H1 (cell line): ENCODE data around the gene CXCL3. TPM values are rescaled to one million over a fixed set of nuclear protein-coding genes. Genes with fewer than 3 reads are reported as not detected.

Source experiments
- CTCF ChIA-PET: fragments of 300-600 bp; sonication (Branson Sonifier 250); formaldehyde crosslinking; loops from one replicate; lab custom pipeline; 2021; ENCODE audit not compliant: partially characterized antibody; lab: Charles Lee
- POLR2A ChIA-PET: fragments of 300-600 bp; sonication (Branson Sonifier 250); formaldehyde crosslinking; loops from one replicate; lab custom pipeline; 2021; ENCODE audit warnings: inconsistent platforms; ENCODE audit not compliant: partially characterized antibody; lab: Charles Lee
- DNase-seq, 2 experiments: peaks; one replicate each; pipeline versions ENCODE4 v3.0.0 to v3.0.0-alpha.2; 2010 to 2022; ENCODE audit warnings: low spot score in 2 of 2, low read depth in 1 of 2, mixed read lengths in 1 of 2
- FAIRE-seq: peaks from 2 replicates; lab custom pipeline; 2011; peaks lifted over from hg19 to GRCh38; lab: Jason Lieb, UNC
- H2AFZ ChIP-seq: 2 replicates; pipeline ENCODE4 v1.8.1; 2012; ENCODE audit warnings: low read length, inconsistent platforms
- H2AK5ac ChIP-seq: 2 replicates; pipeline ENCODE4 v1.6.1; 2013; ENCODE audit warnings: low read depth, low read length
- H2BK120ac ChIP-seq: replicated peaks from 2 replicates; pipeline ENCODE3; 2013; ENCODE audit warnings: low read depth, low read length, inconsistent platforms
- H2BK12ac ChIP-seq: 2 replicates; pipeline ENCODE4 v1.6.1; 2013; ENCODE audit warnings: low read depth, low read length
- H2BK15ac ChIP-seq: 2 replicates; pipeline ENCODE4 v1.6.1; 2013; ENCODE audit warnings: low read length
- H2BK20ac ChIP-seq: 2 replicates; pipeline ENCODE4 v1.6.1; 2013; ENCODE audit warnings: low read length
- H2BK5ac ChIP-seq: 2 replicates; pipeline ENCODE4 v1.6.1; 2013; ENCODE audit warnings: low read depth, low read length
- H3K14ac ChIP-seq: 2 replicates; pipeline ENCODE4 v1.6.1; 2013; ENCODE audit warnings: inconsistent platforms; ENCODE audit not compliant: insufficient read length
- H3K18ac ChIP-seq: 2 replicates; pipeline ENCODE4 v1.6.1; 2013; ENCODE audit warnings: low read length; ENCODE audit errors: extremely low read depth
- H3K23ac ChIP-seq: 2 replicates; pipeline ENCODE4 v1.6.1; 2013; ENCODE audit warnings: inconsistent platforms; ENCODE audit not compliant: insufficient read length
- H3K23me2 ChIP-seq: 2 replicates; pipeline ENCODE4 v1.6.1; 2013; ENCODE audit warnings: low read depth, low read length
- H3K27ac ChIP-seq: 2 replicates; pipeline ENCODE4 v1.6.1; 2011; ENCODE audit warnings: low read depth, low read length, inconsistent platforms
- H3K27me3 ChIP-seq, 4 experiments: replicated peaks in 1 of 4; 1 replicate in 1 of 4; 2 replicates in 3 of 4; pipeline versions ENCODE4 v1.6.1 to v1.8.1; 2011 to 2013; ENCODE audit warnings: low read length in 3 of 4, mild to moderate bottlenecking in 3 of 4, inconsistent platforms in 2 of 4, mixed read lengths in 2 of 4, moderate library complexity in 1 of 4; ENCODE audit not compliant: control insufficient read depth in 3 of 4, insufficient read depth in 3 of 4; ENCODE audit errors: extremely low read depth in 1 of 4
- H3K36me3 ChIP-seq, 4 experiments: 2 replicates each; pipeline versions ENCODE4 v1.6.1 to v1.8.1; 2011 to 2013; ENCODE audit warnings: mild to moderate bottlenecking in 4 of 4, low read length in 3 of 4, moderate library complexity in 2 of 4, control low read depth in 1 of 4, inconsistent platforms in 1 of 4; ENCODE audit not compliant: insufficient read depth in 4 of 4, control insufficient read depth in 2 of 4
- H3K4ac ChIP-seq: replicated peaks from 2 replicates; pipeline ENCODE3; 2013; ENCODE audit warnings: low read length, low read depth, mixed read lengths, inconsistent platforms; ENCODE audit not compliant: insufficient read length
- H3K4me1 ChIP-seq, 4 experiments: replicated peaks in 1 of 4; 1 replicate in 1 of 4; 2 replicates in 3 of 4; pipeline versions ENCODE4 v1.6.1 to v1.8.1; 2011 to 2013; ENCODE audit warnings: low read length in 3 of 4, inconsistent platforms in 2 of 4, mixed read lengths in 1 of 4; ENCODE audit not compliant: insufficient read depth in 4 of 4, control insufficient read depth in 3 of 4
- H3K4me2 ChIP-seq, 2 experiments: 2 replicates each; pipeline versions ENCODE4 v1.6.1 to v1.8.1; 2011 to 2013; ENCODE audit warnings: low read depth in 2 of 2, low read length in 2 of 2, control low read depth in 1 of 2, inconsistent platforms in 1 of 2, mild to moderate bottlenecking in 1 of 2; ENCODE audit not compliant: insufficient read depth in 1 of 2
- H3K4me3 ChIP-seq, 4 experiments: fragments of 200-600, 300-600 bp in 1 of 4; sonication (generic), shearing (Covaris generic), sonication (Bioruptor Twin) in 1 of 4; 2 replicates each; pipeline versions ENCODE4 v1.5.1 to v1.8.1; 2011 to 2016; ENCODE audit warnings: low read length in 4 of 4, low read depth in 3 of 4, control low read depth in 2 of 4, inconsistent platforms in 2 of 4, mild to moderate bottlenecking in 2 of 4, mixed read lengths in 1 of 4, moderate library complexity in 1 of 4; ENCODE audit not compliant: insufficient read depth in 2 of 4; ENCODE audit errors: extremely low read depth in 1 of 4
- H3K56ac ChIP-seq: replicated peaks from 2 replicates; pipeline ENCODE3; 2013; ENCODE audit warnings: low read depth, mild to moderate bottlenecking, mixed read lengths, low read length, inconsistent platforms; ENCODE audit not compliant: insufficient read length
- H3K79me1 ChIP-seq: 2 replicates; pipeline ENCODE4 v1.6.1; 2013; ENCODE audit warnings: low read depth, low read length, control low read depth
- H3K79me2 ChIP-seq, 2 experiments: 2 replicates each; pipeline versions ENCODE4 v1.6.1 to v1.8.1; 2012 to 2013; ENCODE audit warnings: low read length in 2 of 2, mild to moderate bottlenecking in 2 of 2, inconsistent platforms in 1 of 2; ENCODE audit not compliant: insufficient read depth in 2 of 2, control insufficient read depth in 1 of 2
- H3K9ac ChIP-seq, 4 experiments: replicated peaks in 1 of 4; 1 replicate in 1 of 4; 2 replicates in 3 of 4; pipeline versions ENCODE4 v1.6.1 to v1.8.1; 2011 to 2013; ENCODE audit warnings: low read depth in 3 of 4, low read length in 3 of 4, control low read depth in 2 of 4, mild to moderate bottlenecking in 2 of 4, moderate library complexity in 2 of 4, inconsistent platforms in 1 of 4; ENCODE audit errors: extremely low read depth in 1 of 4
- H3K9me3 ChIP-seq, 2 experiments: 2 replicates each; pipeline versions ENCODE4 v1.6.1 to v1.8.1; 2012 to 2013; ENCODE audit warnings: mild to moderate bottlenecking in 2 of 2, moderate library complexity in 2 of 2, control low read depth in 1 of 2, inconsistent platforms in 1 of 2, low read depth in 1 of 2, low read length in 1 of 2, mixed read lengths in 1 of 2; ENCODE audit not compliant: insufficient read depth in 2 of 2
- H4K20me1 ChIP-seq, 2 experiments: replicated peaks in 1 of 2; 2 replicates each; pipeline versions ENCODE3 to v1.8.1; 2011 to 2013; ENCODE audit warnings: inconsistent platforms in 2 of 2, low read length in 2 of 2, mild to moderate bottlenecking in 1 of 2; ENCODE audit not compliant: insufficient read depth in 2 of 2, control insufficient read depth in 1 of 2
- H4K5ac ChIP-seq: 2 replicates; pipeline ENCODE4 v1.6.1; 2013; ENCODE audit warnings: low read length, low read depth, mixed read lengths, inconsistent platforms; ENCODE audit not compliant: insufficient read length
- H4K8ac ChIP-seq: 2 replicates; pipeline ENCODE4 v1.8.0; 2013; ENCODE audit warnings: mild to moderate bottlenecking, moderate library complexity, low read length, inconsistent platforms; ENCODE audit not compliant: insufficient read depth; ENCODE audit errors: extremely low read depth
- H4K91ac ChIP-seq: replicated peaks from 2 replicates; pipeline ENCODE3; 2013; ENCODE audit warnings: low read length, mixed read lengths, inconsistent platforms; ENCODE audit not compliant: insufficient read length
- ASH2L ChIP-seq: fragments of 200-600, 300-600 bp; sonication (generic); IDR thresholded peaks from one replicate; pipeline ENCODE4 v1.7.1; 2017; ENCODE audit warnings: low read length
- CHD1 ChIP-seq: IDR thresholded peaks from 2 replicates; pipeline ENCODE4 v1.6.1; 2012; ENCODE audit warnings: low read depth, low read length, improper control_type of control experiment
- GABPA ChIP-seq: IDR thresholded peaks from 2 replicates; pipeline ENCODE4 v1.6.1; 2011; ENCODE audit warnings: mild to moderate bottlenecking, low read length, moderate library complexity, borderline replicate concordance; ENCODE audit not compliant: insufficient read depth
- HDAC2 ChIP-seq, 2 experiments: fragments of 300-600 bp in 1 of 2; sonication (generic) in 1 of 2; IDR thresholded peaks; 2 replicates each; pipeline ENCODE4 v1.6.1; 2011 to 2012; ENCODE audit warnings: low read depth in 2 of 2, low read length in 2 of 2, mild to moderate bottlenecking in 2 of 2, moderate library complexity in 2 of 2, borderline replicate concordance in 1 of 2, inconsistent platforms in 1 of 2
- KDM1A ChIP-seq: fragments of 200-600, 300-600 bp; sonication (generic); IDR thresholded peaks from 2 replicates; pipeline ENCODE4 v1.7.1; 2016; ENCODE audit warnings: mild to moderate bottlenecking, low read length, borderline replicate concordance
- NANOG ChIP-seq: IDR thresholded peaks from 2 replicates; pipeline ENCODE4 v1.6.1; 2011; ENCODE audit warnings: low read length, low read depth, mild to moderate bottlenecking, inconsistent platforms; ENCODE audit not compliant: insufficient read depth, poor library complexity, severe bottlenecking
- POLR2AphosphoS5 ChIP-seq: IDR thresholded peaks from 2 replicates; pipeline ENCODE4 v1.6.1; 2011; ENCODE audit warnings: low read depth, low read length
- RAD21 ChIP-seq, 2 experiments: IDR thresholded peaks in 1 of 2; conservative IDR thresholded peaks in 1 of 2; 2 replicates each; pipeline ENCODE4 v1.6.1; 2011; ENCODE audit warnings: low read depth in 2 of 2, low read length in 2 of 2, improper control_type of control experiment in 1 of 2, inconsistent platforms in 1 of 2, mild to moderate bottlenecking in 1 of 2, moderate library complexity in 1 of 2
- RBBP5 ChIP-seq: IDR thresholded peaks from 2 replicates; pipeline ENCODE4 v1.7.1; 2012; ENCODE audit warnings: low read depth, mild to moderate bottlenecking, inconsistent platforms, low read length, moderate library complexity, borderline replicate concordance
- SAP30 ChIP-seq: fragments of 300-600 bp; sonication (generic); IDR thresholded peaks from 2 replicates; pipeline ENCODE4 v1.7.1; 2012; ENCODE audit warnings: low read length, moderate library complexity, mild to moderate bottlenecking, inconsistent platforms; ENCODE audit not compliant: insufficient read depth, insufficient replicate concordance
- SIN3A ChIP-seq, 2 experiments: IDR thresholded peaks in 1 of 2; conservative IDR thresholded peaks in 1 of 2; 2 replicates each; pipeline ENCODE4 v1.6.1; 2011 to 2012; ENCODE audit warnings: low read length in 2 of 2, improper control_type of control experiment in 1 of 2, low read depth in 1 of 2, mild to moderate bottlenecking in 1 of 2
- SRF ChIP-seq: IDR thresholded peaks from 2 replicates; pipeline ENCODE4 v1.6.1; 2011; ENCODE audit warnings: mild to moderate bottlenecking, low read depth, low read length, moderate library complexity
- SUZ12 ChIP-seq: fragments of 200-600 bp; sonication (generic); IDR thresholded peaks from 2 replicates; pipeline ENCODE4 v1.6.1; 2012; ENCODE audit warnings: mild to moderate bottlenecking, inconsistent platforms, low read length, moderate library complexity, mixed read lengths
- TAF7 ChIP-seq: optimal IDR thresholded peaks from 2 replicates; pipeline ENCODE3; 2011; ENCODE audit warnings: low read depth, mild to moderate bottlenecking, inconsistent platforms, low read length, moderate library complexity, borderline replicate concordance
- polyA plus RNA-seq, 7 experiments: library from polyadenylated mRNA; depleted of rRNA in 3 of 7; stranded (reverse) in 5 of 7; unstranded in 2 of 7; fragments of >200 nt in 5 of 7; fragments of 200-250 nt in 2 of 7; gene quantifications; 1 replicate in 5 of 7; 2 replicates in 1 of 7; 4 replicates in 1 of 7; pipeline versions ENCODE4 v1.2.1 to v1.2.3, GENCODE V29; 2011 to 2013; ENCODE audit warnings: missing spikeins in 2 of 7, mixed read lengths in 2 of 7
- total RNA-seq: library from RNA; stranded (reverse); fragmentation: NEBNext Ultra II Directional; extraction: Animal tissue kit (Norgen Biotek cat#: 25700); gene quantifications from 2 replicates; pipeline ENCODE4 v1.2.1, GENCODE V29; 2021

CXCL3 gene
- total and polyA plus RNA-seq, 2 of the 8 experiments (the other 6 are each of a cell fraction or from before 2014, with no cell fraction given), result 3.1 to 5.2 TPM

GRCh38 chr4:74031576-74031975, 6.9 kb downstream of the CXCL3 start:
- no peak overlapping the region for H3K14ac ChIP-seq
- H3K18ac ChIP-seq, result no peak overlapping the region
- H3K79me2 ChIP-seq, result no peaks in the 10 kb centered on the region
- no peak overlapping the region for H4K5ac ChIP-seq
- H3K9ac ChIP-seq, result no peak overlapping the region
- ChIA-PET CTCF (interaction anchor here (1.2 kb wide), 1 partner anchor 66 kb away, joined by 3 read pairs; no protein-coding TSS in a partner anchor), POLR2A (no interaction called here)
- no peaks in the 10 kb centered on the region for H3K9me3 ChIP-seq
- no peak for DNase-seq
- no peaks in the 10 kb centered on the region for H3K23me2 ChIP-seq
- no peak overlapping the region for H4K8ac ChIP-seq
- no peaks in the 10 kb centered on the region; a peak in 1 of 8 replicates for H3K36me3 ChIP-seq
- no peak overlapping the region for H2BK12ac ChIP-seq
- no peaks in the 10 kb centered on the region for H4K20me1 ChIP-seq
- no peak overlapping the region for H3K4me2 ChIP-seq
- FAIRE-seq, result no peak
- no peaks in the 10 kb centered on the region for H3K4me1 ChIP-seq
- no peak overlapping the region for H2BK20ac ChIP-seq
- no peak overlapping the region for H3K4me3 ChIP-seq
- no peak overlapping the region for H3K4ac ChIP-seq
- no peak overlapping the region for H3K23ac ChIP-seq
- no peak overlapping the region for H2BK5ac ChIP-seq
- no peak overlapping the region for H3K27ac ChIP-seq
- no peaks in the 10 kb centered on the region for H3K79me1 ChIP-seq
- no peaks in the 10 kb centered on the region for H3K27me3 ChIP-seq
- H3K56ac ChIP-seq, result no peak overlapping the region
- no peak overlapping the region for H2AFZ ChIP-seq
- no peak overlapping the region for H2BK120ac ChIP-seq
- no peak overlapping the region for H2BK15ac ChIP-seq
- no peak overlapping the region for H4K91ac ChIP-seq
- H2AK5ac ChIP-seq, result no peak overlapping the region
- no peak for TF ChIP-seq GABPA
- TF ChIP-seq RAD21 (IDR thresholded peaks at IDR 0.05 in 1 of 2, conservative IDR thresholded peaks at IDR 0.05 in 1 of 2; ENCODE audit: low read depth in 2 of 2, low read length in 2 of 2), result no peak
- no peak for TF ChIP-seq SUZ12
- no peak for TF ChIP-seq NANOG
- TF ChIP-seq ASH2L, result no peak
- no peak for TF ChIP-seq SAP30
- TF ChIP-seq HDAC2 (IDR thresholded peaks at IDR 0.05; ENCODE audit: borderline replicate concordance in 1 of 2, low read depth in 2 of 2, low read length in 2 of 2), result no peak
- no peak for TF ChIP-seq RBBP5
- no peak for TF ChIP-seq SIN3A (conservative IDR thresholded peaks at IDR 0.05 in 1 of 2, IDR thresholded peaks at IDR 0.05 in 1 of 2; ENCODE audit: low read depth in 1 of 2, low read length in 2 of 2)
- no peak for TF ChIP-seq POLR2AphosphoS5
- no peak for TF ChIP-seq TAF7
- TF ChIP-seq CHD1, result no peak
- no peak for TF ChIP-seq SRF
- TF ChIP-seq KDM1A, result no peak
